Ovary (tissue), 10 donors: Measurements from ENCODE around the gene MBD3. TPM values are rescaled to one million over a fixed set of nuclear protein-coding genes. Genes with fewer than 3 reads are reported as not detected.
"Not testable (repeated sequence)": the region's sequence is repeated elsewhere in the genome, so short reads cannot be mapped to it uniquely, and the experiment has no call there.

Experiments used
- DNase-seq, 5 donors: peaks; one replicate each; pipeline ENCODE4 v3.0.0-alpha.2; 2019 to 2020
- H3K27ac ChIP-seq, 2 donors: fragments of 200-600 bp; one replicate each; pipeline versions ENCODE4 v1.5.1 to v1.8.0; 2019 to 2022
- H3K27me3 ChIP-seq: fragments of 200-600 bp; one replicate; pipeline ENCODE4 v1.8.0; 2022
- H3K36me3 ChIP-seq: fragments of 200-600 bp; sonication (generic); one replicate; pipeline ENCODE4 v1.5.1; 2019
- H3K4me1 ChIP-seq: one replicate; pipeline ENCODE4 v1.8.1; 2013; ENCODE audit warnings: mild to moderate bottlenecking, moderate library complexity; ENCODE audit not compliant: insufficient read depth
- H3K4me3 ChIP-seq: fragments of 200-600 bp; sonication (generic); one replicate; pipeline ENCODE4 v1.5.1; 2017
- H3K9me3 ChIP-seq, 2 donors: fragments of 200-600 bp in 1 of 2; sonication (generic) in 1 of 2; one replicate each; pipeline versions ENCODE4 v1.5.1 to v1.8.1; 2013 to 2019; ENCODE audit warnings: mild to moderate bottlenecking in 1 of 2, moderate library complexity in 1 of 2
- CTCF ChIP-seq, 3 donors: fragments of 450-650 bp in 2 of 3; fragments of 200-600 bp in 1 of 3; IDR thresholded peaks; one replicate each; pipeline versions ENCODE4 v1.5.1 to v1.8.0; 2016 to 2022; ENCODE audit warnings: antibody characterized with exemption in 3 of 3, mild to moderate bottlenecking in 1 of 3
- EP300 ChIP-seq: sonication (generic); formaldehyde crosslinking; IDR thresholded peaks from one replicate; pipeline ENCODE4 v1.6.1; 2017; ENCODE audit warnings: antibody characterized with exemption
- POLR2A ChIP-seq: fragments of 450-650 bp; IDR thresholded peaks from one replicate; pipeline ENCODE4 v1.6.1; 2017; ENCODE audit warnings: antibody characterized with exemption, mild to moderate bottlenecking, moderate library complexity
- WGBS, 3 donors: extraction: QIAGEN DNeasy Blood & Tissue Kit in 1 of 3; methylation state at CpG; one replicate each; pipeline versions ENCODE4 v1.1.5 to v1.1.7; 2013 to 2017; 5-methylcytosine and 5-hydroxymethylcytosine counted together
- intact Hi-C, 4 donors: fragments of 100-400 bp; cut with DNase I; formaldehyde crosslinking; loops; one replicate each; pipeline versions ENCODE4 v1.11.0 to v1.15.1; 2022 to 2023
- long read RNA-seq, 3 donors: library from polyadenylated mRNA in 2 of 3; unstranded in 2 of 3; transcript quantifications; one replicate each; pipeline ENCODE4 v2.0.0 and lab custom pipeline, GENCODE V29; 2021 to 2026
- polyA plus RNA-seq, 2 donors: library from polyadenylated mRNA; stranded (reverse); fragments of 200-250 nt in 1 of 2; fragments of 350-450 nt in 1 of 2; fragmentation: Illumina TruSeq in 1 of 2; extraction: RNeasy Lipid Tissue Mini Kit (QIAGEN cat#74804) in 1 of 2; gene quantifications; one replicate each; pipeline ENCODE4 v1.2.3, GENCODE V29; 2013 to 2014
- total RNA-seq, 7 donors: library from RNA; depleted of rRNA in 2 of 7; stranded (reverse); fragments of >200 nt in 2 of 7; fragmentation: NEBNext Ultra II Directional in 3 of 7; extraction: Animal tissue kit (Norgen Biotek cat#: 25700) in 3 of 7; gene quantifications; one replicate each; pipeline versions ENCODE4 v1.1.0 to v1.2.4, GENCODE V29; 2016 to 2023
- donor health status: DM: no; HTN: no; CAD: no; lungs with moderate emphysema.
- donor health status: DM: no; HTN: no; CAD: no.
- donor health status: Bipolar disorder and iron deficiency.
- donor health status: DM: yes; HTN: yes; CAD: no.
- donor health status: DM: no; HTN: no; CAD: no.
- donor health status: DM: yes; HTN: yes; CAD: no.

The MBD3 gene, protein sequence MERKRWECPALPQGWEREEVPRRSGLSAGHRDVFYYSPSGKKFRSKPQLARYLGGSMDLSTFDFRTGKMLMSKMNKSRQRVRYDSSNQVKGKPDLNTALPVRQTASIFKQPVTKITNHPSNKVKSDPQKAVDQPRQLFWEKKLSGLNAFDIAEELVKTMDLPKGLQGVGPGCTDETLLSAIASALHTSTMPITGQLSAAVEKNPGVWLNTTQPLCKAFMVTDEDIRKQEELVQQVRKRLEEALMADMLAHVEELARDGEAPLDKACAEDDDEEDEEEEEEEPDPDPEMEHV
- total RNA-seq (10 to 100 TPM; 53.3 to 94.7 (median 74.4) TPM), polyA plus RNA-seq (10 to 100 TPM in 1 of 2 donors, 1 to 10 TPM in 1; 2.1 to 74.3 TPM)
- long read RNA-seq, donor 1, full-length matches to known transcripts = 55 of 153 reads
- long read RNA-seq, donor 1, partial matches to known transcripts = 56 of 153 reads
- long read RNA-seq, donor 1, other reads (novel, unspliced or antisense) = 42 of 153 reads
- long read RNA-seq, donor 2, full-length matches to known transcripts = 16 of 16 reads
- long read RNA-seq, donor 2, partial matches to known transcripts = 0 of 16 reads
- long read RNA-seq, donor 2, other reads (novel, unspliced or antisense) = 0 of 16 reads
- long read RNA-seq, donor 3, full-length matches to known transcripts = 194 of 274 reads
- long read RNA-seq, donor 3, partial matches to known transcripts = 38 of 274 reads
- long read RNA-seq, donor 3, other reads (novel, unspliced or antisense) = 42 of 274 reads

- no peaks in the 10 kb centered on the region for H3K36me3 ChIP-seq
- no peaks in the 10 kb centered on the region for H3K27me3 ChIP-seq
- H3K4me3 ChIP-seq = peak within 1 kb of the TSS; percentile 57
- peak; percentile 88 to 94 (median 92) for DNase-seq
- intact Hi-C loops = no loop called here
- TF ChIP-seq CTCF (IDR thresholded peaks at IDR 0.05) (no peak), EP300 (no peak), POLR2A (no peak)
- peaks cover 7% of the 10 kb centered on the region for H3K4me1 ChIP-seq
- 1 to 2% (median 2%) methylated on average over 18 to 56 of the region's 68 CpGs for WGBS, 3 donors
- peak within 1 kb of the TSS; percentile 95 to 98 for H3K27ac ChIP-seq
- H3K9me3 ChIP-seq = no peaks in the 10 kb centered on the region
Observed at GRCh38 chr19:1592755-1593500, at the start of gene MBD3. MBD3 (minus strand) TSS chr19:1592865; CDS start chr19:1592631, 234 bp downstream.

- H3K36me3 ChIP-seq, DNase-seq, H3K27ac ChIP-seq, H3K9me3 ChIP-seq, intact Hi-C loops, H3K4me3 ChIP-seq, H3K4me1 ChIP-seq, H3K27me3 ChIP-seq: not testable (repeated sequence)
- 77 to 84% (median 82%) methylated on average over 10 of the region's 10 CpGs for WGBS, 3 donors
Observed at GRCh38 chr19:1640893-1641448, 48.3 kb upstream of the MBD3 start.

- no peak for DNase-seq
- Histone ChIP-seq H3K9me3 (no peaks in the 10 kb centered on the region), H3K36me3 (no peaks in the 10 kb centered on the region), H3K27me3 (no peaks in the 10 kb centered on the region), H3K4me1 (no peaks in the 10 kb centered on the region), H3K27ac (no peak overlapping the region), H3K4me3 (no peak overlapping the region)
- intact Hi-C loops = no loop called here
- no peak for TF ChIP-seq CTCF (IDR thresholded peaks at IDR 0.05)
- TF ChIP-seq POLR2A = no peak
- TF ChIP-seq EP300 = no peak
- 92 to 95% (median 94%) methylated on average over 33 to 34 of the region's 34 CpGs for WGBS, 3 donors
Observed at GRCh38 chr19:1636325-1637236, 43.9 kb upstream of the MBD3 start.

DNA sequence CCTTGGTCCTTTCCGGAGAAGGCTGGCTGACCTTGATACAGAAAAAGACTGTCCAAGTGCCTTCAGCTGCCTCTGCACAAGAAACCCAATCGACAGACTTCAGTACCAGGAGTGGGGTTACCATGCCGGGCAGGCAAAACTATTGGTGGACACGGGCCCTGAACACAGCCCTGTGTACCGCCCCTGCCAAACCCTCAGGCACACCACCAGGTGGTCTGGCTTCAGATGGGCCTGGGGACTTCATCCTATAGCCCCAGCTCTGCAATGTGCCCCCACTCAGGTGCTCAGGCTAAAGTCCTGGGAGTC is 42.2 kb upstream of the MBD3 start:
- no peak for DNase-seq
- Histone ChIP-seq H3K4me3 (no peak overlapping the region), H3K27ac (no peak overlapping the region), H3K27me3 (no peaks in the 10 kb centered on the region), H3K9me3 (no peaks in the 10 kb centered on the region), H3K4me1 (no peaks in the 10 kb centered on the region), H3K36me3 (no peaks in the 10 kb centered on the region)
- TF ChIP-seq CTCF (IDR thresholded peaks at IDR 0.05) (no peak), EP300 (no peak), POLR2A (no peak)
- 81 to 88% (median 85%) methylated on average over 5 of the region's 5 CpGs for WGBS, 3 donors
- intact Hi-C loops = no loop called here
